GM19025 (cell line): ENCODE results near the gene WDR36.
A peak's percentile ranks its signal among the peaks of the same experiment; 100 is the strongest.

ENCODE experiments used
- ATAC-seq: cut with Tn5 transposase; IDR thresholded peaks from one replicate; pipeline ENCODE4 v1.9.1; 2021; ENCODE audit warnings: mild to moderate bottlenecking, low read depth, moderate library complexity; ENCODE audit not compliant: unreplicated experiment

The WDR36 gene

DNA sequence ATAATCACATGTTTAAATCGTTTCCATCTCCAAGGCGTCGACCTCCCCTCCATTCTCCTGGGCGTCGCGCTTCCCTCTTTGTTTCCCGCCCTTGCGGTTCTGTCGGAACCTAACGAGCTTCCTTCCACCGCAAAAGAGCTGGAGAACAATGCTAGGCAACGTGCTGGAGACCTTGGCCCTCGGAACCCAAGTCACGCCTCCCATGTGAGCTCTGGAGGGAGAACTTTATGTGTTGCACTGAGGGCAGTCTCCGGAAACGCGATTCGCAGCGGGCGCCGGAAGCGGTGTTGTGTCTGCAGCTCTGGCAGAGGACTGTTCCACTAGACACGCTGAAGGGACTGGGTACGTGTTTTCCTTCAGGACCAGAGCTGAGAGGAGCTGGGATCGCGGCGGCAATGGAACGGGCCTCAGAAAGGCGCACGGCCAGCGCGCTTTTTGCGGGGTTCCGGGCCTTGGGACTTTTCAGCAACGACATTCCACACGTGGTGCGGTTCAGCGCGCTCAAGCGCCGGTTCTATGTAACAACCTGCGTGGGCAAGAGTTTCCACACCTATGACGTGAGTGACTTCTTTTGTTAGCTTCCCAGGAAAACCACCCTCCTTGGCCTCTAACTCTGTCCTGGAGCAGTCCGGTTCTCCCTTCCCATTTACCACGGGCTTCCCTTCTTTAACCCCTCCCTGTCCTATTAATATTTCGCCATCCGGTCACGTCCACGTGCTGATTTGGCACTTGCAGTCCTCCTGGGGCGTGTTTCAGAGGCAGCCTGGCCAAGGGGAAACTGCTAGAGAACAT lies at the start of gene WDR36:
WDR36 (plus strand) TSS at position 287 of the 792 bp plus-strand sequence; CDS start at position 396, 109 bp downstream.
- peak; percentile 92 for ATAC-seq

DNA sequence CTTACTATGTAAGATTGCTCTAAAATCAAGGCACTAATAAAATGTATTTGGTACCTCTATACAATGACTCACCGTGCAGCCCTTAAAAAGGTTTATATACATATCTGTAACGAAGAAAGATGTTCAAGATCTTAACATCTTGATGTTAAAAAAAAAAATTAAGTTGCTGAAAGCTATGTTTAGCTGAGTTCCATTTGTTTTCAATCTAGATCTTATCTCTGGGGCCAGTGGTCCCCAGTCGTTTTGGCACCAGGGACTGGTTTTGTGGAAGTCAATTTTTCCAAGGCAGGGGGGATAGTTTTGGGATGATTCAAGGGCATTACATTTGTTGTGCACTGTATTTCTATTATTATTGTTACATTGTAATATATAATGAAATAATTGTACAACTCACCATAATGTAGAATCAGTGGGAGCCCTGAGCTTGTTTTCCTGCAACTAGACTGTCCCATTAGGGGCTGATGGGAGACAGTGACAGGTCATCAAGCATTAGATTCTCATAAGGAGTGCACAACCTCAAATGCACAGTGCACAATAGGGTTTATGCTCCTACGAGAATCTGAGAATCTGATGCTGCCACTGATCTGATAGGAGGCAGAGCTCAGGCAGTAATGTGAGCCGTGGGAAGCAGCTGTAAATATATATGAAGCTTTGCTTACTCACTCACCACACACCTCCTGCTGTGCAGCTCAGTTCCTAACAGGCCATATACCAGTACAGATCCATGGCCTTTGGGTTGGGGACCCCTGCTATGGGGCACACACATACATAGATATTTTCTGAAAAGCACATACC lies 48.2 kb upstream of the WDR36 start:
- ATAC-seq, result no peak

GRCh38 chr5:111058064-111058463 lies 34.1 kb upstream of the WDR36 start:
- ATAC-seq, result no peak

DNA sequence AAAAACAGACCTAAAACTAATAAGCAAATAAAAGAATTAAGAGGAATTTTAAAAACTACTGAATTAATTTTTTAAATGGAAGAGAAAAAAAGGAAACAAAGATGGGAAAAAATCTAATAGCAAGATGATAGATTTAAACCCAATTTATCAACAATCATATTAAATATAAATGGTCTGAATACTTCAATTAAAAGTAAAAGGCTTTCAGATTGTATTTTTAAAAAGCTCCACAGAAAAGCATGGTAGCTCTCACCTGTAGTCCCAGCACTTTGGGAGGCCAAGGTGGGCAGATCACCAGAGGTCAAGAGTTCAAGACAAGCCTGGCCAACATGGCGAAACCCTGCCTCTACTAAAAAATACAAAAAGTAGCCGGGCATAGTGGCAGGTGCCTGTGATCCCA lies 32.0 kb upstream of the WDR36 start:
- ATAC-seq, result no peak

GRCh38 chr5:111061618-111062017 lies 30.5 kb upstream of the WDR36 start:
- ATAC-seq, result no peak

DNA sequence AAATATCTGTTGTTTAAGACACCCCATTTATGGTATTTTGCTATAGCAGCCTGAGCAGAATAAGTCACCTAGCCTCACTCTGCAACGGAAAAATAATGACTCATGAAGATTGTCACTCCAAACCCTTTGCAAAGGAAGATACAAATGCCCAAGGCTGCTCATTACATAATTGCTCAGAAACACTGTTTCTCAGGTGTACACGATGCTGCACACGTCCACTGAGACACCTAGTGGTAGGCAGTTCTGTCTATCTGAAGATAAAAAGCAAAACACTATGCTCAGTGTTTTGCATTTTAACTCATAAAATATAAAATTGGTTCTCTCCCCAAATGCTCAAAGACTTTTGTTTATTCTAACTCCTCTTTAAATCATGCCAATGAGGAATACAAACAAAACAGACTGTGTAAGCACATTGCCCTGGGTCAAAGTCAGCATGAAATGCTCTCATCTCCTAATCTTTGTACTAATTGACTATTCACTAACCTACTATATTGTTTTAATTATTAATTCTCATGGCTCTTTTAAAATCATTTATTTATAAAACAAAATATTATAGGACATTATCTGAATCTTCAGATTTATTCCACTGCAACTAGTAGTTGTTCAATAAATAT lies 28.3 kb upstream of the WDR36 start:
- no peak for ATAC-seq

DNA sequence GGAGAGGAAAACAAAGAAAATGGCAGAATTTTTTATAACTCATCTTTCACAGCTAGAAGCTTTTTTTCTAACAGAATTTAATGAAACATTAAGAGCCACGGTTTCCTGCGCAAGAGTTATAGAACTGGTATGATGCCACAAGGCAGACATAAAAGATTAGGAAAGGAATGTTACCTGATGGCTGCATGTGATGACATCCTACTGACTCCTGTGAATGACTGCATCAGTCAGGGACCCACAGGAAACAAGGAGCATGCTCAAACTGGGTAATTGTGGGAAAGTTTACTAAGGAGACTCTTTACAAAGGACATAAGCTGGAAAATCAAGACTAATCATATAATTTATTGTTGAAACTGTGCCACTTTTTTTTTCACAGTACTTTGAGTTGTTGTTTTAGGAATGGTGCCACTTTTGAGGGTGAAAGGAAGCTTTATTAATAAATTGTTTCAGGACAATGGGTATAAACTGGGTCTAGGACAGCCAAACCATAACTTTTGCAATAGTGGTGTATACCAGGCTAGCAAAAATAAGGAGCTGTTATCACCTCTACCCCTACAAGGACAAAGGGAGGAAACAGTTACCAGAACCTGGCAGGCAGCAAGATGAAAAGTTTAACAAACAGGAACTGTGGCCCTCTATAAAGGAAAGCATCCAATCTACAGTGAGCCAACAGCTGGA lies 25.7 kb upstream of the WDR36 start:
- no peak for ATAC-seq

DNA sequence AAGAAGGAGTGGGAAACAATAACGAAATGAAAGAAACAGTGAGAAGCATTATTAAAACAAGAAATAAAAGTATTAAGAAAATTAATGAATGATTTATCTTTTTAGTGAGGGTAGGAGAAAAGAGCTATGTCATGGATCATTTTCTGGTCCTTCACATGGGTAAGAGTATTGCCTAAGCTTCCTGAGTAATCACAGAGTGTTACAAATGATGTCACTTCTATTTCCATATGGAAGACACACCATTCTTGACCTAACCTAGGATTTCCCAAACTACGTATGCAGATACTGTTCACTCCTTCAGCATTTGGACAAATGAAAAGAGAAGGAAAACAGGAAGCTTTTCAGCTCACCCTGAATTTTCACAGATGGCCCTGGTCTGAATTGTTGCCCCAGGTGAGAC lies 23.9 kb upstream of the WDR36 start:
- ATAC-seq, result no peak

GRCh38 chr5:111069839-111070238 lies 22.3 kb upstream of the WDR36 start:
- no peak for ATAC-seq

- ATAC-seq, result no peak
Measured at GRCh38 chr5:111070272-111071134, 21.6 kb upstream of the WDR36 start.

DNA sequence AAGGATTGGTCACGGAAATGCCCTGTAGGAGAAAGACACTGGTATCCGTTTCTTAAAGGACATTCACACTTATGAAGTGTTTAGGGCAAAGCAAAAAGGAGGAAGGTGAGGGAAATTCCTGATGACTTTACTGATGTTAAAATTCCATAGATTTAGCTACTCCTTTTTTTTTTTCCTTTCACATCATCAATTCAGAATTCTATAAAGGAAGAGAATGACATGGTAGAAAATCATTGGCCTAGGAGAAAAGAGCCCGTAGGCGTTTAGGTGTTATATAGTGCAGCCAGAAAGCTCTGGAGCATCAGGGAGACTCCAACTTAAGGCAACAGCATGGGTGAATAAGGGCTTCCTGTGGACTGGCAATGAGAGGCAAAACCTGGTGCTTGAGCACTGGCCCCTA lies 20.7 kb upstream of the WDR36 start, which contains the start of gene TSLP:
TSLP (plus strand) TSS at position 301 of the 400 bp plus-strand sequence. CDS start 178 bp downstream, outside the sequence.
- no peak for ATAC-seq

- peak; percentile 52 for ATAC-seq
Measured at GRCh38 chr5:111072949-111073682, 19.0 kb upstream of the WDR36 start.

DNA sequence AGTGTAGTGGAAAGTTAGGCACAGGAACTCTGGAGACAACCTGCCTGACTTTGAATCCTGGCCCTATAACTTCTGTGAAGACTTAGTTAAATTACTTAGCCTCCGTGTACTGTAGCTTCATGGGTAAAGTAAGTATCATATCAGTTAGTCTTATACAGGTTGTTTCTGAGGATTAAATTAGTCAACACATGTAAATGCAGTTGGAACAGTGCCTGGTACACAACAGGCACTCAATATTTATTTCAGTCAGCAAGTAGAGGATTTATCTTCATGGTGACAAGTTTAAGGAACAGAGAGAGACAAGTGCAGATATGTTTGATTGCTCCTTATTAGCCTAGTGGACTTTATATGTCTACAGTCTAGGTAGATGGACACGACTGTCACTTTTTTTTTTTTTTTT lies 17.9 kb upstream of the WDR36 start:
- no peak for ATAC-seq

GRCh38 chr5:111075520-111075919 lies 16.6 kb upstream of the WDR36 start:
- no peak for ATAC-seq

- ATAC-seq, result no peak
Measured at GRCh38 chr5:111076091-111076490, 16.1 kb upstream of the WDR36 start.

DNA sequence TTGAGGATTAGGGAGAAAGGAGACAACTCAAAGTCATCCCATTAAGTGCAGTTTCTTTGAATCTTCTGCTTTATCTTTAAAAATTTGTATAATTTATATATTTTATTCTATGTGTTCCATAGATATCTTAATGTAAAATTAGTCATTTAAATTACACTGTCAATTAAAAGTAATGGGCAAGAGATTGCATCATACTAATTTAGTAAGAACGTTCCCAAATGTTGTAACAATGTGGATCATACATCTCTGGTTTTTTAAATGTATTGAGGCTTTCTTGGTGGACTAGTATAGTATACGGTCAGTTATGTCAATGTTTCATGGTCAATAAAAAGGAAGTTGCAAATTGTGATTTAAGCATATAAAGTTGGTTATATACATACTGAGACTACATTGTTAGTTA lies 14.5 kb upstream of the WDR36 start:
- ATAC-seq, result no peak

DNA sequence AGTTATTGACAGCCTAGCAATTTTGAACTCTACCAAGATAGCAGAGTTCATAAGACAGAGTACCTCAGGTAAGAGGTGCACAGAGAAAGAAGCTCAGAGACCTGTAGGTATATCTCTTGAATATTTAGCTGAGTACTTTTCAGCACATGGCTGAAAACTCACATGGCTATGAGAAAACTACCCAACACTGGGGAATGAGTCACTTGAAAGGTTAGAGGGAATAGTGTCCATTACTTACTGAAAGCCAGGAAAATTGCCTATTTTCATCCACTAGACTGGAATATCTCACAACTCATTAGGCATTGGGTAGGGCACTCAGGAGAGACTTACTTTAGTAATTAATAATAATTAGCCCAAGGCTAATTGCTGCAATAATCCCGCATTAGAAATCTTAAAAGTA lies 12.3 kb upstream of the WDR36 start:
- no peak for ATAC-seq

- ATAC-seq, result no peak
Measured at GRCh38 chr5:111083323-111083722, 8.8 kb upstream of the WDR36 start.

GRCh38 chr5:111095982-111096381 lies 3.8 kb downstream of the WDR36 start:
- no peak for ATAC-seq
